IMR-90 (cell line): ENCODE data around the gene HEY2. TPM values are rescaled to one million over a fixed set of nuclear protein-coding genes. Genes with fewer than 3 reads are reported as not detected.

Experiments
- ATAC-seq: fragments of 200-7000 bp; cut with Tn5 transposase; 2 replicates; pipeline ENCODE4 v1.9.1; 2020; ENCODE audit warnings: low read depth, mild to moderate bottlenecking, moderate library complexity
- BruUV-seq: library from RNA; stranded (reverse); fragments of 400-500 nt; replicated peaks from 2 replicates; lab custom pipeline; 2021; lab: Mats Ljungman, UMichigan
- CTCF ChIA-PET: fragments of 300-600 bp; formaldehyde crosslinking; extraction: SDS; loops from one replicate; lab custom pipeline; 2021; ENCODE audit warnings: antibody characterized with exemption; lab: Yijun Ruan, JAX
- POLR2A ChIA-PET: fragments of 300-600 bp; sonication (Branson Sonifier 250); formaldehyde crosslinking; loops from one replicate; lab custom pipeline; 2022; ENCODE audit warnings: antibody characterized with exemption; ENCODE audit not compliant: unreplicated experiment; lab: Charles Lee
- DNase-seq: peaks from one replicate; pipeline ENCODE4 v3.0.0; 2013
- H2AFZ ChIP-seq: replicated peaks from 2 replicates; pipeline ENCODE3; 2013; ENCODE audit warnings: low read length, mild to moderate bottlenecking; ENCODE audit not compliant: poor library complexity
- H2AK5ac ChIP-seq: 2 replicates; pipeline ENCODE4 v1.6.1; 2013; ENCODE audit warnings: low read depth, low read length, inconsistent platforms
- H2AK9ac ChIP-seq: replicated peaks from 2 replicates; pipeline ENCODE3; 2013; ENCODE audit warnings: mild to moderate bottlenecking, low read depth, low read length, moderate library complexity; ENCODE audit not compliant: poor library complexity
- H2BK120ac ChIP-seq: 2 replicates; pipeline ENCODE4 v1.6.1; 2013; ENCODE audit warnings: low read depth, low read length, inconsistent platforms
- H2BK15ac ChIP-seq: 3 replicates; pipeline ENCODE4 v1.6.1; 2013; ENCODE audit warnings: low read depth, low read length, inconsistent platforms
- H2BK20ac ChIP-seq: 2 replicates; pipeline ENCODE4 v1.6.1; 2013; ENCODE audit warnings: low read depth, mild to moderate bottlenecking, inconsistent platforms, low read length, moderate library complexity
- H2BK5ac ChIP-seq: 2 replicates; pipeline ENCODE4 v1.6.1; 2013; ENCODE audit warnings: mild to moderate bottlenecking, low read depth, low read length, inconsistent platforms; ENCODE audit not compliant: poor library complexity, severe bottlenecking
- H3K14ac ChIP-seq: replicated peaks from 2 replicates; pipeline ENCODE4 v1.6.1; 2013; ENCODE audit warnings: low read depth, low read length, inconsistent platforms
- H3K18ac ChIP-seq: 2 replicates; pipeline ENCODE4 v1.6.1; 2013; ENCODE audit warnings: low read depth, low read length, control low read depth
- H3K23ac ChIP-seq: 2 replicates; pipeline ENCODE4 v1.6.1; 2013; ENCODE audit warnings: low read depth, low read length, inconsistent platforms
- H3K27ac ChIP-seq: 2 replicates; pipeline ENCODE4 v1.5.1; 2013; ENCODE audit warnings: mild to moderate bottlenecking, control low read depth, low read length; ENCODE audit not compliant: insufficient read depth
- H3K27me3 ChIP-seq: 2 replicates; pipeline ENCODE4 v1.6.1; 2013; ENCODE audit warnings: low read length; ENCODE audit not compliant: control insufficient read depth, insufficient read depth
- H3K36me3 ChIP-seq: 2 replicates; pipeline ENCODE4 v1.6.1; 2013; ENCODE audit warnings: low read length, mixed read lengths; ENCODE audit not compliant: control insufficient read depth, insufficient read depth
- H3K4ac ChIP-seq: 2 replicates; pipeline ENCODE4 v1.6.1; 2013; ENCODE audit warnings: low read depth, low read length, inconsistent platforms
- H3K4me1 ChIP-seq: 2 replicates; pipeline ENCODE4 v1.6.1; 2013; ENCODE audit warnings: low read length, mixed read lengths; ENCODE audit not compliant: control insufficient read depth, insufficient read depth
- H3K4me2 ChIP-seq: 2 replicates; pipeline ENCODE4 v1.6.1; 2013; ENCODE audit warnings: low read depth, mild to moderate bottlenecking, control low read depth, low read length, moderate library complexity
- H3K4me3 ChIP-seq: 2 replicates; pipeline ENCODE4 v1.5.1; 2013; ENCODE audit warnings: low read depth, mild to moderate bottlenecking, control low read depth, low read length, moderate library complexity; ENCODE audit not compliant: insufficient read depth
- H3K56ac ChIP-seq: 2 replicates; pipeline ENCODE4 v1.6.1; 2013; ENCODE audit warnings: low read length, inconsistent platforms; ENCODE audit not compliant: insufficient read depth; ENCODE audit errors: extremely low read depth
- H3K79me1 ChIP-seq, 2 experiments: 2 replicates each; pipeline ENCODE4 v1.6.1; 2013; ENCODE audit warnings: low read length in 2 of 2, inconsistent platforms in 1 of 2, low read depth in 1 of 2
- H3K9ac ChIP-seq: 2 replicates; pipeline ENCODE4 v1.6.1; 2013; ENCODE audit warnings: low read depth, low read length, control low read depth
- H3K9me1 ChIP-seq: 2 replicates; pipeline ENCODE4 v1.6.1; 2013; ENCODE audit warnings: low read length, inconsistent platforms; ENCODE audit not compliant: insufficient read depth
- H3K9me3 ChIP-seq: 2 replicates; pipeline ENCODE4 v1.6.1; 2013; ENCODE audit warnings: low read length; ENCODE audit not compliant: control insufficient read depth, insufficient read depth
- H4K20me1 ChIP-seq: 2 replicates; pipeline ENCODE4 v1.6.1; 2013; ENCODE audit warnings: low read length, inconsistent platforms; ENCODE audit not compliant: insufficient read depth
- H4K5ac ChIP-seq: 2 replicates; pipeline ENCODE4 v1.6.1; 2013; ENCODE audit warnings: mild to moderate bottlenecking, low read depth, low read length, control low read depth
- H4K8ac ChIP-seq, 2 experiments: 2 replicates each; pipeline ENCODE4 v1.6.1; 2013; ENCODE audit warnings: low read depth in 2 of 2, low read length in 2 of 2, control low read depth in 1 of 2, inconsistent platforms in 1 of 2
- H4K91ac ChIP-seq: 2 replicates; pipeline ENCODE4 v1.6.1; 2013; ENCODE audit warnings: low read depth, low read length, inconsistent platforms; ENCODE audit not compliant: insufficient read depth
- BHLHE40 ChIP-seq: fragments of 150-350 bp; IDR thresholded peaks from 2 replicates; pipeline ENCODE4 v1.6.1; 2016; ENCODE audit warnings: mild to moderate bottlenecking, low read depth, low read length
- CEBPB ChIP-seq: IDR thresholded peaks from 2 replicates; pipeline ENCODE4 v1.6.1; 2012; ENCODE audit warnings: low read depth, low read length, improper control_type of control experiment
- CHD1 ChIP-seq: IDR thresholded peaks from 2 replicates; pipeline ENCODE4 v1.6.1; 2012; ENCODE audit warnings: low read depth, low read length, improper control_type of control experiment
- FOS ChIP-seq: fragments of 150-350 bp; IDR thresholded peaks from 2 replicates; pipeline ENCODE4 v1.6.1; 2016; ENCODE audit warnings: low read depth, low read length
- MAFK ChIP-seq: IDR thresholded peaks from 2 replicates; pipeline ENCODE4 v1.6.1; 2012; ENCODE audit warnings: low read depth, low read length, improper control_type of control experiment
- MAZ ChIP-seq: IDR thresholded peaks from 2 replicates; pipeline ENCODE4 v1.6.1; 2012; ENCODE audit warnings: low read depth, mild to moderate bottlenecking, low read length, improper control_type of control experiment, moderate library complexity, borderline replicate concordance
- MXI1 ChIP-seq: IDR thresholded peaks from 2 replicates; pipeline ENCODE4 v1.6.1; 2012; ENCODE audit warnings: low read depth, mild to moderate bottlenecking, low read length, moderate library complexity, borderline replicate concordance
- NFE2L2 ChIP-seq: fragments of 150-350 bp; IDR thresholded peaks from 2 replicates; pipeline ENCODE4 v1.6.1; 2016; ENCODE audit warnings: low read depth, mild to moderate bottlenecking, low read length
- POLR2A ChIP-seq: IDR thresholded peaks from 2 replicates; pipeline ENCODE4 v1.6.1; 2012; ENCODE audit warnings: mild to moderate bottlenecking, low read depth, low read length
- RAD21 ChIP-seq: IDR thresholded peaks from 2 replicates; pipeline ENCODE4 v1.6.1; 2012; ENCODE audit warnings: low read length, improper control_type of control experiment
- RCOR1 ChIP-seq: IDR thresholded peaks from 2 replicates; pipeline ENCODE4 v1.6.1; 2012; ENCODE audit warnings: mild to moderate bottlenecking, low read length, improper control_type of control experiment; ENCODE audit not compliant: insufficient replicate concordance
- RFX5 ChIP-seq: IDR thresholded peaks from 2 replicates; pipeline ENCODE4 v1.8.0; 2012; ENCODE audit warnings: low read depth, mild to moderate bottlenecking, low read length, moderate library complexity
- SMC3 ChIP-seq: fragments of 150-350 bp; IDR thresholded peaks from 2 replicates; pipeline ENCODE4 v1.6.1; 2016; ENCODE audit warnings: low read depth, mild to moderate bottlenecking, antibody characterized with exemption, low read length, moderate library complexity
- USF2 ChIP-seq: fragments of 150-350 bp; IDR thresholded peaks from 2 replicates; pipeline ENCODE4 v1.6.1; 2017; ENCODE audit warnings: mild to moderate bottlenecking, antibody characterized with exemption, low read length, low read depth
- dilution Hi-C: fragments of 300-500 bp; cut with HindIII; formaldehyde crosslinking; loops from one replicate; pipeline ENCODE4 v1.14.3; 2018; ENCODE audit warnings: low sequenced_read_pairs; ENCODE audit not compliant: unreplicated experiment
- in situ Hi-C: fragments of 300-500 bp; cut with MboI; formaldehyde crosslinking; loops from 3 replicates; pipeline ENCODE4 v1.14.3; 2019; ENCODE audit warnings: low sequenced_read_pairs, inconsistent platforms, mixed read lengths
- intact Hi-C: fragments of 100-400 bp; cut with micrococcal nuclease; formaldehyde crosslinking; loops from 2 replicates; pipeline ENCODE4 v1.10.0; 2022
- polyA plus RNA-seq, 3 experiments: library from polyadenylated mRNA; depleted of rRNA; stranded (reverse); fragments of >200 nt; gene quantifications; 2 replicates each; pipeline ENCODE4 v1.2.3, GENCODE V29; 2012; ENCODE audit warnings: low replicate concordance in 1 of 3
- total RNA-seq: library from RNA; depleted of rRNA; stranded (reverse); fragments of >200 nt; gene quantifications from 2 replicates; pipeline ENCODE4 v1.2.3, GENCODE V29; 2012
- TF ChIP-seq, protein P1 (sequence below): fragments of 150-350 bp; IDR thresholded peaks from 2 replicates; pipeline ENCODE4 v1.6.1; 2016; ENCODE audit warnings: low read depth, mild to moderate bottlenecking, low read length, moderate library complexity, borderline replicate concordance
- TF ChIP-seq, protein P2 (sequence below): conservative IDR thresholded peaks from 2 replicates; pipeline ENCODE4 v1.5.1; 2012; ENCODE audit warnings: mild to moderate bottlenecking, low read depth, low read length, improper control_type of control experiment

HEY2 gene
- total and polyA plus RNA-seq, 2 of the 4 experiments (the other 2 are of a cell fraction) = not detected

GRCh38 chr6:125727216-125727615, 22.2 kb upstream of the HEY2 start:
- H2BK120ac ChIP-seq = no peak overlapping the region
- CTCF ChIA-PET = no interaction called here

More at GRCh38 chr6:125727216-125727615, 22.2 kb upstream of the HEY2 start:
- intact Hi-C loops (no loop called here), dilution Hi-C loops (no loop called here), in situ Hi-C loops (no loop called here)
- H2AK5ac ChIP-seq = no peak overlapping the region
- POLR2A ChIA-PET = no interaction called here
- no TSS peak for BruUV-seq
- H2BK5ac ChIP-seq = no peak overlapping the region
- H4K5ac ChIP-seq = no peak overlapping the region
- no peaks in the 10 kb centered on the region for H3K36me3 ChIP-seq
- no peak overlapping the region for H2BK15ac ChIP-seq
- H3K4me1 ChIP-seq = no peaks in the 10 kb centered on the region
- no peak overlapping the region for H2AFZ ChIP-seq
- no peak overlapping the region for H3K56ac ChIP-seq
- H3K18ac ChIP-seq = no peak overlapping the region
- no peak overlapping the region for H3K9ac ChIP-seq
- H3K4me3 ChIP-seq = no peak overlapping the region
- no peak overlapping the region for H3K14ac ChIP-seq
- H3K9me1 ChIP-seq = no peaks in the 10 kb centered on the region
- H3K4me2 ChIP-seq = no peak overlapping the region
- no peaks in the 10 kb centered on the region for H3K79me1 ChIP-seq
- no peak overlapping the region for H3K23ac ChIP-seq
- no peak overlapping the region for H2AK9ac ChIP-seq
- TF ChIP-seq CHD1 (no peak), POLR2A (no peak), USF2 (no peak), CEBPB (no peak), BHLHE40 (no peak), MXI1 (no peak), FOS (no peak), RFX5 (no peak), MAZ (no peak), SMC3 (no peak), NFE2L2 (no peak), RAD21 (no peak), RCOR1 (no peak), MAFK (no peak)
- TF ChIP-seq, protein P1, sequence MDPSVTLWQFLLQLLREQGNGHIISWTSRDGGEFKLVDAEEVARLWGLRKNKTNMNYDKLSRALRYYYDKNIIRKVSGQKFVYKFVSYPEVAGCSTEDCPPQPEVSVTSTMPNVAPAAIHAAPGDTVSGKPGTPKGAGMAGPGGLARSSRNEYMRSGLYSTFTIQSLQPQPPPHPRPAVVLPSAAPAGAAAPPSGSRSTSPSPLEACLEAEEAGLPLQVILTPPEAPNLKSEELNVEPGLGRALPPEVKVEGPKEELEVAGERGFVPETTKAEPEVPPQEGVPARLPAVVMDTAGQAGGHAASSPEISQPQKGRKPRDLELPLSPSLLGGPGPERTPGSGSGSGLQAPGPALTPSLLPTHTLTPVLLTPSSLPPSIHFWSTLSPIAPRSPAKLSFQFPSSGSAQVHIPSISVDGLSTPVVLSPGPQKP = no peak
- TF ChIP-seq, protein P2, sequence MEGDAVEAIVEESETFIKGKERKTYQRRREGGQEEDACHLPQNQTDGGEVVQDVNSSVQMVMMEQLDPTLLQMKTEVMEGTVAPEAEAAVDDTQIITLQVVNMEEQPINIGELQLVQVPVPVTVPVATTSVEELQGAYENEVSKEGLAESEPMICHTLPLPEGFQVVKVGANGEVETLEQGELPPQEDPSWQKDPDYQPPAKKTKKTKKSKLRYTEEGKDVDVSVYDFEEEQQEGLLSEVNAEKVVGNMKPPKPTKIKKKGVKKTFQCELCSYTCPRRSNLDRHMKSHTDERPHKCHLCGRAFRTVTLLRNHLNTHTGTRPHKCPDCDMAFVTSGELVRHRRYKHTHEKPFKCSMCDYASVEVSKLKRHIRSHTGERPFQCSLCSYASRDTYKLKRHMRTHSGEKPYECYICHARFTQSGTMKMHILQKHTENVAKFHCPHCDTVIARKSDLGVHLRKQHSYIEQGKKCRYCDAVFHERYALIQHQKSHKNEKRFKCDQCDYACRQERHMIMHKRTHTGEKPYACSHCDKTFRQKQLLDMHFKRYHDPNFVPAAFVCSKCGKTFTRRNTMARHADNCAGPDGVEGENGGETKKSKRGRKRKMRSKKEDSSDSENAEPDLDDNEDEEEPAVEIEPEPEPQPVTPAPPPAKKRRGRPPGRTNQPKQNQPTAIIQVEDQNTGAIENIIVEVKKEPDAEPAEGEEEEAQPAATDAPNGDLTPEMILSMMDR = no peak
- H3K27ac ChIP-seq = no peak overlapping the region
- DNase-seq (no peak), ATAC-seq (no peak)
- peaks cover 2% of the 10 kb centered on the region for H3K27me3 ChIP-seq
- H3K9me3 ChIP-seq = no peaks in the 10 kb centered on the region
- H4K8ac ChIP-seq = no peak overlapping the region
- H2BK20ac ChIP-seq = no peak overlapping the region
- no peak overlapping the region for H3K4ac ChIP-seq
- H4K91ac ChIP-seq = no peak overlapping the region
- H4K20me1 ChIP-seq = no peaks in the 10 kb centered on the region
